ENCODE data around the gene ANKS3. TPM values are rescaled to one million over a fixed set of nuclear protein-coding genes. Genes with fewer than 3 reads are reported as not detected.

ANKS3 gene
- total RNA-seq, 2 donors from 2014 or later = 29.8 to 41.8 TPM

DNA sequence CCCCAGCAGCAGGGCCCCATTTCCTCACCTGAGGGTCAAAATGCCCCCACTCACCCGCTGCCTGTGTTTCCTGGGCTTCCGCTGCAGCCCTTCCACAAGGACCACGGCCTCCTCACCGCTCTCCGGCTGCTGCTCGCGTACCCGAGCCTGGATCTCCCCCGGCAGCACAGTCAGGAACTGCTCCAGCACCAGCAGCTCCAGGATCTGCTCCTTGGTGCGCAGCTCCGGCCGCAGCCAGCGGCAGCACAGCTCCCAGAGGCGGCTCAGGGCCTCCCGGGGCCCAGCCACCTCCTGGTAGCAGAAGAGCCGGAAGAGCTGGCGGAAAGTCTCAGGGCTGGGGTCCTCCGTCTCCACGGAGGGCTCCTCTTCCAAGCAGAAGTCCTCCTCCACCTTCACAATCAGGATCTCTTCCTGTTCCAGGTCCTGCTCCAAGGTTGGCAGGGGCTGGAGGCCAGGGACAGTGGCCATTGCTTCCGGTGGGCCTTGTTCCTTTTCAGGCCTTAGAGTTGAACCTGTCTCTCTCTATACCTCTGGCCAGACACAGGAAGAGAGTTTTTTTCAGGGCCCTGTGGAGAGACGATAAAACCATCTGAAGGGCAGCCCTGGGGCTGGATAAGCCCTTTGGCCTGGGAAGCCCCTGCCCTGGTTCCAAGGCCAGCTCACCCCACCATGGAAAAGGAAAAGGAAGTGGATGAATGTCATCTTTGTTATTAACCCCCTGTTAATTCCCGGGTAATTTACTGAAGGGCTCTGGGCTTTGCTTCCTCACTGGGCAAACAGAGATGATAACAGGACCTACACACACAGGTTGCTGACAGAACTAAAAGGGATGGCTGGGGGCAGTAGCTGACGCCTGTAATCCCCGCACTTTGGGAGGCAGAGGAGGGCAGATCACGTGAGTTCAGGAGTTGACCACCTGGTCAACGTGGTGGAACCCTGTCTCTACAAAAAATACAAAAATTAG, 31.7 kb upstream of the ANKS3 start:
- Histone ChIP-seq H3K27ac (no peak overlapping the region), H3K4me3 (peak overlapping the region; percentile 99), H3K4me1 (ENCODE audit: control insufficient read depth in 1 of 2, low read depth in 2 of 2) (peaks cover 11 to 26% of the 10 kb centered on the region in 2 donors)

DNA sequence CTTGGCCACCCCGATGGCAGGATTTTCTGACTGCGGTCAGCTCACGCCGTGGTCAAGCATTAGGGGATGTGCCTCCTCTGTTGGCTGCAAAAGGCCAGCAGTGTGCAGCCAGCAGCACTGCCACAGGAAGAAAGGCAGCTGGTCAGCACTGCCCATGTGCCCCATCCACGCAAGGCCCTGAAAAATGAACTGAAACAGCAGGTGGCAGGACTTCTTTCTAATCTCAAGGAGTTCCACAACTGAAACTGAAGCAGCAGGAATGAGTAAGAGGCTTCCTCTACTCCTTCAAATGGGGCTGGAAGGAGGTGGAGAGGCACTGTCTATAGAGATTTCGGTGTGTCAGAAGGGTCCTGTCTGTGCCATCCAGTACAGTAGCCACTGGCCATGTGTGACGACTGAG, 29.7 kb upstream of the ANKS3 start:
- no peak overlapping the region for H3K4me3 ChIP-seq
- TF ChIP-seq CTCF (IDR thresholded peaks at IDR 0.05) = no peak
- peaks cover 11 to 22% of the 10 kb centered on the region in 2 donors for H3K4me1 ChIP-seq (ENCODE audit: control insufficient read depth in 1 of 2, low read depth in 2 of 2)
- no peaks in the 10 kb centered on the region for H3K27me3 ChIP-seq (replicated peaks; ENCODE audit: insufficient read depth)
- peaks cover 45% of the 10 kb centered on the region for H3K36me3 ChIP-seq
- DNase-seq (ENCODE audit: low spot score) (no peak), ATAC-seq (ENCODE audit: insufficient number of reproducible peaks, low FRiP score, low read depth) (no peak)
- H3K27ac ChIP-seq = no peak overlapping the region
- H3K9me3 ChIP-seq = no peaks in the 10 kb centered on the region

More for the DNA sequence above, 31.7 kb upstream of the ANKS3 start:
- no peak for TF ChIP-seq CTCF (IDR thresholded peaks at IDR 0.05)
- peaks cover 29% of the 10 kb centered on the region for H3K36me3 ChIP-seq
- DNase-seq (ENCODE audit: low spot score) = no peak
- ATAC-seq (ENCODE audit: insufficient number of reproducible peaks, low FRiP score, low read depth) = no peak
- H3K27me3 ChIP-seq (replicated peaks; ENCODE audit: insufficient read depth) = no peaks in the 10 kb centered on the region
- no peaks in the 10 kb centered on the region for H3K9me3 ChIP-seq

- peaks cover 52% of the 10 kb centered on the region for H3K36me3 ChIP-seq
- ATAC-seq (ENCODE audit: insufficient number of reproducible peaks, low FRiP score, low read depth) = no peak
- no peak overlapping the region for H3K27ac ChIP-seq
These were observed 28.1 kb upstream of the ANKS3 start for GRCh38 chr16:4762205-4762604.

DNA sequence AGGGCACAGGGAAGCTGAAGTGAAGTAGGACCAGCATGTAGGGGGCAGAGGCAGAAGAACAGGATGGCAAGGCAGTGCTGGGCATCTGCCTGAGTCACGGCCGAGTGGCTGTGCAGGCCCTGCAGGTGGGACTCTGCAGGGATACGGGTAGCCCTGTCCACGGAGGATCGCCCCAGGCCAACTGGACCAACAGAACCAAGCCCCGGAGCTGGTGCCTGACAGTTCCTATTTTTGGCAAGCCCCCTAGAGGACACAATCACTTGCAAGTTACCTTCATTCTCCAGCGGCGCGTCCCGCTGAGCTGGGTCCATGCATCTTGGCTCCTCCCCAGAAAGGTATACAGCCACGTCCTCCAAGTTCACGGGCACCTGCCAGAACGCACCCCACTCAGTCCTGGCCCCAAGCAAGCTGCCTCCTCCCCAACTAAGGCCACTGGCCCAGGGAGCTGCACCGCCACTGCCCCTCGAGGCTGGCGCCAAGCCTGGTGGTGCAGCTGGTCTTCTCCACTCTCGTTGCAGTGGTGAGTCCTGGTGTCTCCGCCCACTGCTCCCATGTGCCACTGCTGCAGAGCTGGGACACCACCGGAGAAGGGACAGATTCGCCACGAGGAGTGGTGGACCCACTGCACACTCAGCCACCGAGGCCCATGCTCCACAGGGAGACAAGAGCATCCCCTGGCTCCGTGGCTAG, 26.3 kb upstream of the ANKS3 start:
- H3K9me3 ChIP-seq = no peaks in the 10 kb centered on the region
- H3K27ac ChIP-seq = no peak overlapping the region
- no peaks in the 10 kb centered on the region for H3K27me3 ChIP-seq (replicated peaks; ENCODE audit: insufficient read depth)
- peaks cover 0 to 4% of the 10 kb centered on the region in 2 donors for H3K4me1 ChIP-seq (ENCODE audit: control insufficient read depth in 1 of 2, low read depth in 2 of 2)
- ATAC-seq (ENCODE audit: insufficient number of reproducible peaks, low FRiP score, low read depth) (no peak), DNase-seq (ENCODE audit: low spot score) (no peak)
- TF ChIP-seq CTCF (IDR thresholded peaks at IDR 0.05) = no peak
- H3K36me3 ChIP-seq = peaks cover 57% of the 10 kb centered on the region
- no peak overlapping the region for H3K4me3 ChIP-seq

More at GRCh38 chr16:4762205-4762604, 28.1 kb upstream of the ANKS3 start:
- no peak overlapping the region for H3K4me3 ChIP-seq
- H3K9me3 ChIP-seq = no peaks in the 10 kb centered on the region
- TF ChIP-seq CTCF (IDR thresholded peaks at IDR 0.05) = no peak
- no peaks in the 10 kb centered on the region for H3K27me3 ChIP-seq (replicated peaks; ENCODE audit: insufficient read depth)
- no peak for DNase-seq (ENCODE audit: low spot score)
- H3K4me1 ChIP-seq (ENCODE audit: control insufficient read depth in 1 of 2, low read depth in 2 of 2) = peaks cover 5 to 14% of the 10 kb centered on the region in 2 donors

GRCh38 chr16:4755687-4756086, 21.6 kb upstream of the ANKS3 start:
- Histone ChIP-seq H3K4me1 (ENCODE audit: control insufficient read depth in 1 of 2, low read depth in 2 of 2) (no peaks in the 10 kb centered on the region), H3K4me3 (no peak overlapping the region), H3K27ac (no peak overlapping the region), H3K27me3 (replicated peaks; ENCODE audit: insufficient read depth) (no peaks in the 10 kb centered on the region), H3K9me3 (no peaks in the 10 kb centered on the region), H3K36me3 (peaks cover 59% of the 10 kb centered on the region)
- no peak for DNase-seq (ENCODE audit: low spot score)
- no peak for TF ChIP-seq CTCF (IDR thresholded peaks at IDR 0.05)
- no peak for ATAC-seq (ENCODE audit: insufficient number of reproducible peaks, low FRiP score, low read depth)

Data from thoracic aorta (tissue), 2 donors.